ENCODE data around the gene SPECC1. TPM values are rescaled to one million over a fixed set of nuclear protein-coding genes. Genes with fewer than 3 reads are reported as not detected.
A peak's percentile ranks its signal among the peaks of the same experiment; 100 is the strongest.

SPECC1 gene
- total RNA-seq, 1 experiment from 2014 or later = 128 TPM

- CTCF ChIA-PET = no interaction called here
- POLR2A ChIA-PET (ENCODE audit: unreplicated experiment) = interaction anchor here (0.8 kb wide), 1 partner anchor 51 kb away, joined by 3 read pairs; no protein-coding TSS in a partner anchor
- H3K4me3 ChIP-seq = no peak overlapping the region
- no peak for DNase-seq
- no peaks in the 10 kb centered on the region for H3K27me3 ChIP-seq (ENCODE audit: insufficient read depth, low read depth)
- no peaks in the 10 kb centered on the region for H3F3A ChIP-seq (ENCODE audit: insufficient read depth, low read depth)
- no peaks in the 10 kb centered on the region for H3K9me2 ChIP-seq (ENCODE audit: insufficient read depth)
- no peaks in the 10 kb centered on the region for H3K79me2 ChIP-seq (ENCODE audit: low read depth)
- intact Hi-C loops (cut with micrococcal nuclease; ENCODE audit: unreplicated experiment) = no loop called here
- H3K4me2 ChIP-seq = no peak overlapping the region
- H2AFZ ChIP-seq = no peak overlapping the region
- BruUV-seq (replicated peaks) = no TSS peak
- no peaks in the 10 kb centered on the region for H4K20me1 ChIP-seq (ENCODE audit: insufficient read depth)
- H3K27ac ChIP-seq = no peak overlapping the region
- 0 out of 2 replicates have a peak, but pooled peaks cover 5% of the 10 kb centered on the region for H3K4me1 ChIP-seq (replicated peaks; ENCODE audit: insufficient read depth)
- no peaks in the 10 kb centered on the region for H3K36me3 ChIP-seq (ENCODE audit: low read depth)
- TF ChIP-seq, protein P1, sequence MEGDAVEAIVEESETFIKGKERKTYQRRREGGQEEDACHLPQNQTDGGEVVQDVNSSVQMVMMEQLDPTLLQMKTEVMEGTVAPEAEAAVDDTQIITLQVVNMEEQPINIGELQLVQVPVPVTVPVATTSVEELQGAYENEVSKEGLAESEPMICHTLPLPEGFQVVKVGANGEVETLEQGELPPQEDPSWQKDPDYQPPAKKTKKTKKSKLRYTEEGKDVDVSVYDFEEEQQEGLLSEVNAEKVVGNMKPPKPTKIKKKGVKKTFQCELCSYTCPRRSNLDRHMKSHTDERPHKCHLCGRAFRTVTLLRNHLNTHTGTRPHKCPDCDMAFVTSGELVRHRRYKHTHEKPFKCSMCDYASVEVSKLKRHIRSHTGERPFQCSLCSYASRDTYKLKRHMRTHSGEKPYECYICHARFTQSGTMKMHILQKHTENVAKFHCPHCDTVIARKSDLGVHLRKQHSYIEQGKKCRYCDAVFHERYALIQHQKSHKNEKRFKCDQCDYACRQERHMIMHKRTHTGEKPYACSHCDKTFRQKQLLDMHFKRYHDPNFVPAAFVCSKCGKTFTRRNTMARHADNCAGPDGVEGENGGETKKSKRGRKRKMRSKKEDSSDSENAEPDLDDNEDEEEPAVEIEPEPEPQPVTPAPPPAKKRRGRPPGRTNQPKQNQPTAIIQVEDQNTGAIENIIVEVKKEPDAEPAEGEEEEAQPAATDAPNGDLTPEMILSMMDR (conservative IDR thresholded peaks at IDR 0.05) = no peak
- TF ChIP-seq EZH2 (IDR thresholded peaks at IDR 0.05; ENCODE audit: low read depth) = no peak
- H3K9me3 ChIP-seq (ENCODE audit: insufficient read depth, low read depth) = no peaks in the 10 kb centered on the region
Observed at GRCh38 chr17:20085283-20085845, 76.2 kb downstream of the SPECC1 start.

- no peak overlapping the region for H3K27ac ChIP-seq
- POLR2A ChIA-PET (ENCODE audit: unreplicated experiment) = interaction anchor here (0.6 kb wide), 2 partner anchors 76 to 439 kb away, joined by 3 read pairs; no protein-coding TSS in a partner anchor
- intact Hi-C loops (cut with micrococcal nuclease; ENCODE audit: unreplicated experiment) = loop anchor here (2.0 kb wide), 1 partner anchor 78 kb away; the partner anchor contains the start of gene SPECC1
- TF ChIP-seq, protein P1 (conservative IDR thresholded peaks at IDR 0.05) = no peak
- TF ChIP-seq EZH2 (IDR thresholded peaks at IDR 0.05; ENCODE audit: low read depth) = no peak
- H3K4me2 ChIP-seq = no peak overlapping the region
- no peak overlapping the region for H2AFZ ChIP-seq
- no peaks in the 10 kb centered on the region for H3K9me3 ChIP-seq (ENCODE audit: insufficient read depth, low read depth)
- H3K4me3 ChIP-seq = no peak overlapping the region
- H3K36me3 ChIP-seq (ENCODE audit: low read depth) = no peaks in the 10 kb centered on the region
- peak; percentile 43 to 73 for DNase-seq
- H4K20me1 ChIP-seq (ENCODE audit: insufficient read depth) = no peaks in the 10 kb centered on the region
- CTCF ChIA-PET = interaction anchor here (0.9 to 1.0 kb wide), 2 partner anchors 76 to 383 kb away, joined by 3 to 7 read pairs; no protein-coding TSS in a partner anchor
- no peaks in the 10 kb centered on the region for H3F3A ChIP-seq (ENCODE audit: insufficient read depth, low read depth)
- no TSS peak for BruUV-seq (replicated peaks)
- H3K79me2 ChIP-seq (ENCODE audit: low read depth) = no peaks in the 10 kb centered on the region
- no peaks in the 10 kb centered on the region for H3K9me2 ChIP-seq (ENCODE audit: insufficient read depth)
- H3K27me3 ChIP-seq (ENCODE audit: insufficient read depth, low read depth) = no peaks in the 10 kb centered on the region
- 0 out of 2 replicates have a peak, but pooled peaks cover 5% of the 10 kb centered on the region for H3K4me1 ChIP-seq (replicated peaks; ENCODE audit: insufficient read depth)
Observed at GRCh38 chr17:20086416-20087076, 77.4 kb downstream of the SPECC1 start.

- no TSS peak for BruUV-seq (replicated peaks)
- Histone ChIP-seq H3K36me3 (ENCODE audit: low read depth) (no peaks in the 10 kb centered on the region), H3K27ac (no peak overlapping the region)
Observed at GRCh38 chr17:20087538-20088250, 78.5 kb downstream of the SPECC1 start.

More at GRCh38 chr17:20087538-20088250, 78.5 kb downstream of the SPECC1 start:
- Histone ChIP-seq H4K20me1 (ENCODE audit: insufficient read depth) (no peaks in the 10 kb centered on the region), H3K4me2 (no peak overlapping the region), H3K9me2 (ENCODE audit: insufficient read depth) (no peaks in the 10 kb centered on the region), H3K79me2 (ENCODE audit: low read depth) (no peaks in the 10 kb centered on the region), H3F3A (ENCODE audit: insufficient read depth, low read depth) (no peaks in the 10 kb centered on the region), H3K4me1 (replicated peaks; ENCODE audit: insufficient read depth) (0 out of 2 replicates have a peak, but pooled peaks cover 5% of the 10 kb centered on the region), H2AFZ (no peak overlapping the region), H3K9me3 (ENCODE audit: insufficient read depth, low read depth) (no peaks in the 10 kb centered on the region), H3K4me3 (no peak overlapping the region), H3K27me3 (ENCODE audit: insufficient read depth, low read depth) (no peaks in the 10 kb centered on the region)
- CTCF ChIA-PET = interaction anchor here (0.6 kb wide), 1 partner anchor 68 kb away, joined by 3 read pairs; no protein-coding TSS in a partner anchor
- TF ChIP-seq, protein P1 (conservative IDR thresholded peaks at IDR 0.05) = no peak
- TF ChIP-seq EZH2 (IDR thresholded peaks at IDR 0.05; ENCODE audit: low read depth) = no peak
- intact Hi-C loops (cut with micrococcal nuclease; ENCODE audit: unreplicated experiment) = loop anchor here (2.0 kb wide), 1 partner anchor 79 kb away; the partner anchor contains the start of gene SPECC1
- no peak for DNase-seq
- POLR2A ChIA-PET (ENCODE audit: unreplicated experiment) = interaction anchor here (0.6 kb wide), 1 partner anchor 801 kb away, joined by 3 read pairs; no protein-coding TSS in a partner anchor

Data from PC-9 (cell line).